ENCODE data around the gene COA8.

- TF ChIP-seq MLX (CRISPR knock-in tag; conservative IDR thresholded peaks at IDR 0.05), result no peak
- no peak for TF ChIP-seq PML (IDR thresholded peaks at IDR 0.05; ENCODE audit: low read length)
- TF ChIP-seq POLR2A (conservative IDR thresholded peaks at IDR 0.05), result no peak; the same call in 1 of the 2 replicates
- TF ChIP-seq, protein P1, sequence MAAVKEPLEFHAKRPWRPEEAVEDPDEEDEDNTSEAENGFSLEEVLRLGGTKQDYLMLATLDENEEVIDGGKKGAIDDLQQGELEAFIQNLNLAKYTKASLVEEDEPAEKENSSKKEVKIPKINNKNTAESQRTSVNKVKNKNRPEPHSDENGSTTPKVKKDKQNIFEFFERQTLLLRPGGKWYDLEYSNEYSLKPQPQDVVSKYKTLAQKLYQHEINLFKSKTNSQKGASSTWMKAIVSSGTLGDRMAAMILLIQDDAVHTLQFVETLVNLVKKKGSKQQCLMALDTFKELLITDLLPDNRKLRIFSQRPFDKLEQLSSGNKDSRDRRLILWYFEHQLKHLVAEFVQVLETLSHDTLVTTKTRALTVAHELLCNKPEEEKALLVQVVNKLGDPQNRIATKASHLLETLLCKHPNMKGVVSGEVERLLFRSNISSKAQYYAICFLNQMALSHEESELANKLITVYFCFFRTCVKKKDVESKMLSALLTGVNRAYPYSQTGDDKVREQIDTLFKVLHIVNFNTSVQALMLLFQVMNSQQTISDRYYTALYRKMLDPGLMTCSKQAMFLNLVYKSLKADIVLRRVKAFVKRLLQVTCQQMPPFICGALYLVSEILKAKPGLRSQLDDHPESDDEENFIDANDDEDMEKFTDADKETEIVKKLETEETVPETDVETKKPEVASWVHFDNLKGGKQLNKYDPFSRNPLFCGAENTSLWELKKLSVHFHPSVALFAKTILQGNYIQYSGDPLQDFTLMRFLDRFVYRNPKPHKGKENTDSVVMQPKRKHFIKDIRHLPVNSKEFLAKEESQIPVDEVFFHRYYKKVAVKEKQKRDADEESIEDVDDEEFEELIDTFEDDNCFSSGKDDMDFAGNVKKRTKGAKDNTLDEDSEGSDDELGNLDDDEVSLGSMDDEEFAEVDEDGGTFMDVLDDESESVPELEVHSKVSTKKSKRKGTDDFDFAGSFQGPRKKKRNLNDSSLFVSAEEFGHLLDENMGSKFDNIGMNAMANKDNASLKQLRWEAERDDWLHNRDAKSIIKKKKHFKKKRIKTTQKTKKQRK (IDR thresholded peaks at IDR 0.05; ENCODE audit: borderline replicate concordance, low read depth, low read length), result no peak
- TF ChIP-seq EP300 (IDR thresholded peaks at IDR 0.05; ENCODE audit: low read length), result no peak
- TF ChIP-seq ZNF511 (CRISPR knock-in tag; IDR thresholded peaks at IDR 0.05), result no peak; the same call in 1 of the 2 replicates
- TF ChIP-seq, protein P2, sequence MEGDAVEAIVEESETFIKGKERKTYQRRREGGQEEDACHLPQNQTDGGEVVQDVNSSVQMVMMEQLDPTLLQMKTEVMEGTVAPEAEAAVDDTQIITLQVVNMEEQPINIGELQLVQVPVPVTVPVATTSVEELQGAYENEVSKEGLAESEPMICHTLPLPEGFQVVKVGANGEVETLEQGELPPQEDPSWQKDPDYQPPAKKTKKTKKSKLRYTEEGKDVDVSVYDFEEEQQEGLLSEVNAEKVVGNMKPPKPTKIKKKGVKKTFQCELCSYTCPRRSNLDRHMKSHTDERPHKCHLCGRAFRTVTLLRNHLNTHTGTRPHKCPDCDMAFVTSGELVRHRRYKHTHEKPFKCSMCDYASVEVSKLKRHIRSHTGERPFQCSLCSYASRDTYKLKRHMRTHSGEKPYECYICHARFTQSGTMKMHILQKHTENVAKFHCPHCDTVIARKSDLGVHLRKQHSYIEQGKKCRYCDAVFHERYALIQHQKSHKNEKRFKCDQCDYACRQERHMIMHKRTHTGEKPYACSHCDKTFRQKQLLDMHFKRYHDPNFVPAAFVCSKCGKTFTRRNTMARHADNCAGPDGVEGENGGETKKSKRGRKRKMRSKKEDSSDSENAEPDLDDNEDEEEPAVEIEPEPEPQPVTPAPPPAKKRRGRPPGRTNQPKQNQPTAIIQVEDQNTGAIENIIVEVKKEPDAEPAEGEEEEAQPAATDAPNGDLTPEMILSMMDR (IDR thresholded peaks at IDR 0.05 in 2 of 3, conservative IDR thresholded peaks at IDR 0.05 in 1 of 3; ENCODE audit: insufficient read depth in 2 of 3, low read depth in 1 of 3, low read length in 3 of 3), result peak; percentile 58 to 83 (median 71)
- TF ChIP-seq, protein P3, sequence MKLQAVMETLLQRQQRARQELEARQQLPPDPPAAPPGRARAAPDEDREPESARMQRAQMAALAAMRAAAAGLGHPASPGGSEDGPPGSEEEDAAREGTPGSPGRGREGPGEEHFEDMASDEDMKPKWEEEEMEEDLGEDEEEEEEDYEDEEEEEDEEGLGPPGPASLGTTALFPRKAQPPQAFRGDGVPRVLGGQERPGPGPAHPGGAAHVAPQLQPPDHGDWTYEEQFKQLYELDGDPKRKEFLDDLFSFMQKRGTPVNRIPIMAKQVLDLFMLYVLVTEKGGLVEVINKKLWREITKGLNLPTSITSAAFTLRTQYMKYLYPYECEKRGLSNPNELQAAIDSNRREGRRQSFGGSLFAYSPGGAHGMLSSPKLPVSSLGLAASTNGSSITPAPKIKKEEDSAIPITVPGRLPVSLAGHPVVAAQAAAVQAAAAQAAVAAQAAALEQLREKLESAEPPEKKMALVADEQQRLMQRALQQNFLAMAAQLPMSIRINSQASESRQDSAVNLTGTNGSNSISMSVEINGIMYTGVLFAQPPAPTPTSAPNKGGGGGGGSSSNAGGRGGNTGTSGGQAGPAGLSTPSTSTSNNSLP (IDR thresholded peaks at IDR 0.05; ENCODE audit: borderline replicate concordance, low read depth, low read length), result no peak
- TF ChIP-seq CHD1 (IDR thresholded peaks at IDR 0.05; ENCODE audit: low read length), result no peak
These were observed 41.9 kb upstream of the COA8 start for GRCh38 chr14:103520657-103521437.
